ENCODE data around the gene SLC16A14.

Gene SLC16A14

DNA sequence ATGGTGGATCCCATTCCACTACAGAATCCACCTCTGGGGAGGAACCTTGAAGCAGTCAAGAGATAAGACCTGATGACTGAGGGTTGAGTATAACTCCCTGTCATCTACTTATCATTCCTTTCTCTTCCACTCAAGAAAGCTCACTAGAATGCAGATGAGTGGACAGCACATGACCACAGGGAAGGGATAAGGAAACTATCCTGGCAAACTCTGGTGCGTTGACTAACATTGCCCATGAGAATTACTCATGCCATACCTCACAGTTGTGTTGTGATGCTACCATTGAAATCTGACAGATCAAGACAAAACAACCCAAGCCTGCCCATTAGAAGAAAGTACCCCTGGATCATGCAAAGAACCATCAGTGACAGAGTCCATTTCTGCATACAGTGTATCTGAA lies 26.5 kb downstream of the SLC16A14 start:
- no peak for DNase-seq (ENCODE audit: low spot score)

DNA sequence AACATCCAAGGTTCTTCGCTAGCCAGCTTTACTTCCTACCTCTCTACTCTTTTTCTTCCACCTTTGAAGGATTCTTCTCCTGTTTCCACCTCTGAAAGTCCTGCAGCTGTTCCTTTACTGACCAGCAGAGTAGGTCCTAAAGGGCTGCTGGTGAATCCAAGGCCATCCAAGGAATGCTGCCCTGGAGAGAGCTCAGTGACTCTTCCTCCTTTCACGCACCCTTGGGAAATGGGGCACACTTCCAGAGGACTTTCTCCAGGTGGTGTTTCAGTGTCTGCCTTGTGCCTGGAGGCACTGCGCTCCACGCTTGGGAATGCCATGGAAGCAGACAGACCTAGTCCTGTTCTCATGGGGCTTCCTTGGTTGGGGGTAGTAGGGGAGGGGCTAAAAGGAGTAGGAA lies 45.4 kb downstream of the SLC16A14 start:
- no peak for DNase-seq (ENCODE audit: low spot score)

DNA sequence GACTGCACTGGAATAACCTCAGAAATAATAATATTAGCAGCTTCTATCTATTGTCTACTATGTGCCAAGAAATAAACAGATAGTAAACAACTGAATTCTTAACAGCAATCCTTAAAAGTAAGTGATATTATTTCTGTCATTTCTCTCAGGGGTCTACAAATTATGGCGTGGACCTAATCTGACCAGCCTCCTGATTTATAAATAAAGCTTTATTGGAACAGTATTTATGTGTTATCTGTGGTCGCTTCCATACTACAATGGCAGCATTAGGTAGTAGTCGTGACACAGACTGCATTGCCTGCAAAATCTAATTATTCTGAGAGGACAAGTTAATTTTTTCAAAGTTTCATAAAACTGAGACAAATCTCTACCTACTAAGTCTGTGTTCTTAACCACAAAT lies 49.0 kb downstream of the SLC16A14 start:
- no peak for DNase-seq (ENCODE audit: low spot score)

DNA sequence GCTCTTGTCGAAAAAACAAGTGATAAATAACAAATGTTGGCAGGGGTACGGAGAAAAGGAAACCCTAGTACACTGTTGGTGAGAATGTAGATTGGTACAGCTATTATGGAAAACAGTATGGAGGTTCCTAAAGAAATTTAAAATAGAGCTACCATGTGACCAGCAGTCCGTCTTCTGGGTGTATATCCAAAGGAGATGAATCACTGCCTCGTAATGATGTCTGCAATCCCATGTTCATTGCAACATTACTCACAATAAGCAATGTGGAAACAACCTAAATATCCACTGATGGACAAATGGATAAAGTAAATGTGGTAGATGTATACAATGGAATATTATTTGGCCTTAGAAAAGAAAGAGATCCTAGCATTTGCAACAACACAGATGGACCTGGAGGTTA lies 50.6 kb downstream of the SLC16A14 start:
- DNase-seq (ENCODE audit: low spot score), result no peak

DNA sequence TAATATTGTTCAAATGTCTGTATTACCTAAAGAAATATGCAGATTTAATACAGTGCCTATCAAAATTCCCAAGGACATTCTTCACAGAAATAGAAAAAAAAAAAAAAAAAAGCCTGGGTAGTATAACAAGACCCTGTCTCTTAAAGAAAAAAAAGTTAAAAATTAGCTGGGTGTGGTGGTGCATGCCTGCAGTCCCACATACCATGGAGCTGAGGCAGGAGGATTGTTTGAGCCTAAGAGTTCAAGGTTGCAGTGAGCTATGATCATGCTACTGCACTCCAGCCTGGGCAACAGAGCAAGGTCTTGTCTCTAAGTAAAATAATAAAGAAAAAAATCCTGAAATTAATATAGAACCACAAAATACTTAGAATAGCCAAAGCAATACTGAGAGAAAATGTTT lies 51.9 kb downstream of the SLC16A14 start:
- no peak for DNase-seq (ENCODE audit: low spot score)

DNA sequence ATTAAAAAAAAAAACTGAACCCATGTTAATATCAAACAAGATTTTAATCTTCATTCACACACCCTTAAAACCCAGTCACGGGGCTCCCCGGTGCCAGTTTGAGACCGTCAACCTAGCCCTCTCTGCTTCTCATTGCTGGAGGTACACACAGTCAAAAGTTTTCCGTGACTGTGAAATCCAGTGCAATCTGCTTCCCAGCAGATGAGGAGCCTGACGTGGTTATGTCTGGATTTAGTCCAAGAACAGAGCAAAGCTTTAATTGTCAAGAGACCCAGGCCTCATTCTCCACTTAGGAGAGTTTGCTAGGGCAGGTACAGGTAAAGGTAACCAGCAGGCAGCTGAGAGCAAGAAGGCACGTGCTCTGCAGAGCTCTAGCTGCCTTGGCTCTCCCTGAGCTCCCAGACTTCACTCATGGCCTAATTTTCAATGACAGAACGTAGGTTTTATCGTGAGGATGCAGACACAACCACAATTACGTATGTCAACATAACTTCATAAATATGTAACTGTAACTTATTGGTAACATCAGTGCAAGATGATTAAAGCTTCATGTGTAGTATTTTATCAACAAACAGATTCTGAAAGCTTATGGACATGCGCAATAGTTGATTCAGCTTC lies 56.3 kb downstream of the SLC16A14 start:
- DNase-seq (ENCODE audit: low spot score), result no peak

DNA sequence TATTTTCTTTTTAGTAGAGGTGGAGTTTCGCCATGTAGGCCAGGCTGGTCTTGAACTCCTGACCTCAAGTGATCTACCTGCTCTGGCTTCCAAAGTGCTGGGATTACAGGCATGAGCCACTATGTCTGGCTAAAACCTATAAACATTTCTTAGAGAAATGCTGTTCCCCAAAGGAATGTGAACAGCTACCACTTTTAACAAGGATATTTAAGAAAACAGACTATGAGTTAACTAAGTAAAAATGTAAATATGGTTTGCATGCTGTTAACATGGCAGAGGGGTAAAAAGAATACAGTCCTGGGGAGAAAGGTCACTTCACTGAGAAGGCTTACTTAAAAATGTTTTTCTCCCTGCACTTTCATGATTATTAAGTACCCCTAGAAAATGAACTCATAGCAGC lies 57.1 kb downstream of the SLC16A14 start:
- no peak for DNase-seq (ENCODE audit: low spot score)

DNA sequence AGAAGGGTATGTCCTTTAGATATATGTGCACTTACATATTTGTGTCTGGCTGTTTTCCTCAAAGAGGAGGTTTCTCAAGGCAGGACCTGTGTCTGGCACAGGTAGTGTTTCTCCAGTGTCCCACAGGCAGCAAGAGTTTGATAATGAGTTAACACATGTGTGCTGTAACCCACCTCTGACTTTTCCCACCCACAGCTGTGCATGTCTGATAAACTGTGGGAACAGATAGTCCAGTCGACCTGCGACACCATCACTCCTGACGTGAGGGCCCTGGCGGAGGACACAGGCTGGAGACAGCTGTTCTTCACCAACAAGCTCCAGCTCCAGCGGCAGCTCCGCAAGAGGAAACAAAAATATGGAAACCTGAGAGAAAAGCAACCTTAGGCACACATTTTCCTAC lies 58.2 kb downstream of the SLC16A14 start:
- no peak for DNase-seq (ENCODE audit: low spot score)

DNA sequence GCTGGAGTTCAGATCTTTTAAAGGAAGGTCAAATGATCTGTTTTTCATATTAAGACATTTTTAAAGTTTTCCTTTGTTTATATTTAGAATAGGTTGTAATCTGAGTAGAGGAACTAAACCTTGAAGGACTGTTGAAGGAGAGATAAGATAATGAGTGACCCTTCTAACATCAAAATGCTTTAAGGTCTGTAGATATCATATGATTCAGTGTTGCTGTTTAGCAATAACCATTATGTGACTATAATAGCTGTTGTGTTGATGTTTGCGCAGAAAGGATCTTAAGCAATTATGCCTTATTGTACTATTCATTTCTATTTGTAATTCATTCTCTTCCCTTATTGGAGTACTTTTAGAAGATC lies 60.0 kb downstream of the SLC16A14 start:
- DNase-seq (ENCODE audit: low spot score), result no peak

DNA sequence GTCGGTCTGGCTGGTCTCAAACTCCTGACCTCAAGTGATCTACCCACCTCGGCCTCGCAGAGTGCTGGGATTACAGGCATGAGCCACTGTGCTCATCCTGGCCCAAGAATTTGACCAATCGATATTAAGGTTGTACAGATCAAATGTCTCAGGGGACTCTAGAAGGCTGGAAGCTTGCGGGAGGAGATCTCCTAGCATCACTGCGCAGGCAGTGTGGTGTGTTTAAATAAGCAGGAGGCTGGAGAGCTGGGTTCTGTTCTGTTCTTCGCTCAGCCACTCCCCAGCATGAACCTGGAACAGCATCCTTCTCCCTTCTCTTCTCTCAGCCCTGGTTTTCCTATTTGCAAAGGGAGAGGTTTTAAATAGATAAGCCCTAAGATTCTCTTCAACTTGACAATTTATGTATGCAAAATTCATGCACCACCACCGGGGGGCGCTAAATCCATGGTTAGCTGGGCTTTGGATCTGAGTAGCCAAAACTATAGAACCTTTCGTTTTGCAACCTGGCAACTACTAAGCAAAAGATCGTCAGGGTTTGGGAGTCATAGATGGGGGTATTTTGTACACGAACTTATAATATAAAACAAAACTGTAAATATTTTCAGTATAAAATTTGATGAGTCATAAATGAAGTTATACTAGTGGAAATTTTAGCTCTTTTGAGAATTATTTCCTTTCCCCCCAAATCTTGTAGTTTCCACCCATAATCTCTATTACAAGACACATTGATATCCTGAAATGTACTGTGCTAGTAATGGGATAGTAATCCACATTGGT lies 60.6 kb downstream of the SLC16A14 start:
- peak; percentile 51 for DNase-seq (ENCODE audit: low spot score)

DNA sequence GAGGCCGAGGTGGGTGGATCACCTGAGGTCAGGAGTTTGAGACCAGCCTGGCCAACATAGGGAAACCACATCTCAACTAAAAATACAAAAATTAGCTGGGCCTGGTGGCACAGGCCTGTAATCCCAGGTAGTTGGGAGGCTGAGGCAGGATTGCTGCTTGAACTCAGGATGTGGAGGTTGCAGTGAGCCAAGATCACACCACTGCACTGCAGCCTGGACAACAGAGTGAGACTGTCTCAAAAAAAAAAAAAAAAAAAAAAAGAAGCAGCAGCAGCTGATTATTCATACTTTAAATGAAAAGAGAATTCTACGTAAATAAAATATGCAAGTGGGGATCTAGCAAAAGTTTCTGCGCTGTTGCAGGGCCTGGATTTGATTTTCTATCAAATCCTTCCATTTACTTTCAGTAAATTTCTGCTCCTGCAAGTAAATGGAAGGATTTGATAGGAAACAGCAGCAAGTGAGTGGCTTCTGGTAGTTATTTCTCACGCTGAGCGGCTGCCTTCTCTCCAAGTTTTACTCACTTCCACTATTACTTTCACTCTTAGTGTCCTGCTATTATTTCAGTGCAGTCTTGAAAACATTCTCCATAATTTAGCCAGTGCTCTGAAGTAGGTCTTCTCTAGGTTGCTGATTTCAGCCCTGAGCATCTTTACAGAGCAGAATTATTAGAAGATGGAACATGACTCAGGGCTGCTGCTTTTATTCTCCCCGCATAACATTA lies 68.4 kb downstream of the SLC16A14 start:
- no peak for DNase-seq (ENCODE audit: low spot score)

DNA sequence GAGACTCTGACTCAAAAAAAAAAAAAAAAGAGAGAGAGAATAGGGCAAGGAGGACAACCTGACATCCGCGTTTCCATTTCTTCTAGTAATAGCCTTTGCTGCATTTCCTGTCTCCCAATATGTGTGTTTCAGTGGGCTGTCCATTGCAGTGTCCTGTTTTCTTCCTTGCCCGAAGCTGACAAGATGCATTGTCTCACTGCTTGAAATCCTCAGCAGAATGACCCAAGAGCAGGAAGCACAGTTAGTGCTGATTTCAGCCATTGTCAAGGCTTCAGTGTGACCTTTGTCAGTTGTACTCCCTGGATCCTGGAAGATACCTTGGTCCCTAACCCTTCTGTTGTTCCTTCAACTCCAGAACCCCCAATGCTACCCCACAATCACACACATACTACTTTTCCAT lies 71.2 kb downstream of the SLC16A14 start:
- DNase-seq (ENCODE audit: low spot score), result no peak

DNA sequence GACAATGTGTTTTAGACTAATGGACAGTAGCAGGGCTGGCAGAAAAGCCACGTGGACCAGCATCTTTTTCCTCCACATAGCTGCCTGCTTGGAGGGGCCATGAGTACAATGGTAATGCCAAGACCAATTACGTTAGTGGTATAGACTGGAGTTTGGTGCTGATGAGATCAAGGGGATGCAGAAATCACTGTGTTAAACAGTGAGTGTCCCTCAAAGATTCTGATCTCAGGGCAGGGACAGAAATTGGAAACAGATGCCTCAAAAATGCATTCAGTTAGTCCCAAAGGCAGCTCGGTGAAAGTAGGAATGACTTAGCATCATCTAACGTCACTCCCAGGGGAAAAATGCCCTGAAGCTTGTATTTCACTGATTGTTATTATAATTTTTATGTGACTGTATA lies 72.4 kb downstream of the SLC16A14 start:
- DNase-seq (ENCODE audit: low spot score), result no peak

DNA sequence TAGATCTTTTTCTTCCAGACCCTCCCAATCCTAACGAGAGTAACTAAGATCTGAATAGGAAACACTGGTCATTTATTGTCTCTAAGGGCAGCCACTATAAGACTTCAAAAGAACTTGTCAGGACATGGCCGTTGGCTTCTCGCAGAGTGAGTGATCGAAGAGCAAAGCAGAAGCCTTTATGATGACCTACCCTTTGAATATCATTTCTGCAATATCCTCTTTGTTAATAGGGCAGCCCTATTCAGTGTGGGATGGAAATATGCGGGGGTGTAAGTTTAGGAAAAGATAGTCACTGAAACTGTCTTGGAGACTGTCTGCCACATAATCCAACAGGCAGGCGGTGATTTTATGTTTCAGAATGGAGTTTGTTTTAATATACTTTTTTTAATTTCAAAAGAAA lies 75.5 kb downstream of the SLC16A14 start:
- no peak for DNase-seq (ENCODE audit: low spot score)
